Mammary epithelial cell (primary cell): ENCODE data around the gene AMPD1.

Experiments
- EZH2 ChIP-seq: IDR thresholded peaks from 2 replicates; pipeline ENCODE4 v1.6.1; 2012; ENCODE audit warnings: low read length, inconsistent platforms, borderline replicate concordance
- TF ChIP-seq, protein P1 (sequence below), 2 donors: IDR thresholded peaks in 1 of 2; conservative IDR thresholded peaks in 1 of 2; 2 replicates each; pipeline ENCODE4 v1.5.1; 2011 to 2012; ENCODE audit warnings: inconsistent platforms in 2 of 2, low read length in 2 of 2, mild to moderate bottlenecking in 2 of 2, control low read depth in 1 of 2, low read depth in 1 of 2; ENCODE audit not compliant: insufficient read depth in 1 of 2; ENCODE audit errors: extremely low read depth in 1 of 2

DNA sequence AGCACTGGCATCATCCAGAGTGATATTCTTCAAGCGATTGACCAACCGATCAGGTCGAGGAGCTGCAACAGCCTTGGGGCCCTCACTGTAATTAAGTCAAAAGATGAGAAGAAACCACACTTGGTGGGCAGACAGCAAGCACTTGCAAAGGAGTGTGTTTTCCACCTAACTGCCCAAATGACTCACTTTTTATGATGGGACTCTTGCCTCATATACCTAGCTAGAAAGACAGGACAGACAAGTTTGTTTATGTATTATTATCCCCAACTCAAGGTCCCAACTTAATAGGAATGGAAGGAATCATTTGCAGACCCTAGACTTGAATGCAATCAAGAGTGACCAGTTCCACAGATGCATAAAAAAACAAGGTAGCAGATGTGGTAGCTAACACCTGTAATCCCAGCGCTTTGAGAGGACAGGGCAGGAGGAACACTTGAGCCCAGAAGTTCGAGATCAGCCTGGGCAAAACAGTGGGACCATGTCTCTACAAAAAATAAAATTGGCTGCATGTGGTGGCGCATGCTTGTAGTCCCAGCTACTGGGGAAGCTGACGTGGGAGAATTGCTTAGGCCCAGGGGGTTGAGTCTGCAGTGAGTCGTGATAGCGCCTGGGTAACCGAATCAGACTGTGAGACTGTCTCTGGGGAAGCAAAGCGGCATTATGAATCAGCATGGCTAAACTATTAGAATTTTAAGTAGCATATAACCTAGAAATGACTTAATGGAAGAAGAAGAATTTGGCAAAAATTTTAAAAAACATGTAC, 23.5 kb upstream of the AMPD1 start:
- TF ChIP-seq, protein P1, sequence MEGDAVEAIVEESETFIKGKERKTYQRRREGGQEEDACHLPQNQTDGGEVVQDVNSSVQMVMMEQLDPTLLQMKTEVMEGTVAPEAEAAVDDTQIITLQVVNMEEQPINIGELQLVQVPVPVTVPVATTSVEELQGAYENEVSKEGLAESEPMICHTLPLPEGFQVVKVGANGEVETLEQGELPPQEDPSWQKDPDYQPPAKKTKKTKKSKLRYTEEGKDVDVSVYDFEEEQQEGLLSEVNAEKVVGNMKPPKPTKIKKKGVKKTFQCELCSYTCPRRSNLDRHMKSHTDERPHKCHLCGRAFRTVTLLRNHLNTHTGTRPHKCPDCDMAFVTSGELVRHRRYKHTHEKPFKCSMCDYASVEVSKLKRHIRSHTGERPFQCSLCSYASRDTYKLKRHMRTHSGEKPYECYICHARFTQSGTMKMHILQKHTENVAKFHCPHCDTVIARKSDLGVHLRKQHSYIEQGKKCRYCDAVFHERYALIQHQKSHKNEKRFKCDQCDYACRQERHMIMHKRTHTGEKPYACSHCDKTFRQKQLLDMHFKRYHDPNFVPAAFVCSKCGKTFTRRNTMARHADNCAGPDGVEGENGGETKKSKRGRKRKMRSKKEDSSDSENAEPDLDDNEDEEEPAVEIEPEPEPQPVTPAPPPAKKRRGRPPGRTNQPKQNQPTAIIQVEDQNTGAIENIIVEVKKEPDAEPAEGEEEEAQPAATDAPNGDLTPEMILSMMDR (conservative IDR thresholded peaks at IDR 0.05 in 1 of 2, IDR thresholded peaks at IDR 0.05 in 1 of 2; ENCODE audit: extremely low read depth in 1 of 2, insufficient read depth in 1 of 2, low read depth in 1 of 2, low read length in 2 of 2): no peak
- no peak for TF ChIP-seq EZH2
